GM19238 (cell line): ENCODE measurements around the gene MPIG6B.
A peak's percentile ranks its signal among the peaks of the same experiment; 100 is the strongest.

Experiments
- DNase-seq: peaks from one replicate; pipeline ENCODE4 v3.0.0; 2011; ENCODE audit warnings: low spot score; ENCODE audit not compliant: insufficient read length

Gene MPIG6B, protein sequence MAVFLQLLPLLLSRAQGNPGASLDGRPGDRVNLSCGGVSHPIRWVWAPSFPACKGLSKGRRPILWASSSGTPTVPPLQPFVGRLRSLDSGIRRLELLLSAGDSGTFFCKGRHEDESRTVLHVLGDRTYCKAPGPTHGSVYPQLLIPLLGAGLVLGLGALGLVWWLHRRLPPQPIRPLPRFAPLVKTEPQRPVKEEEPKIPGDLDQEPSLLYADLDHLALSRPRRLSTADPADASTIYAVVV

DNA sequence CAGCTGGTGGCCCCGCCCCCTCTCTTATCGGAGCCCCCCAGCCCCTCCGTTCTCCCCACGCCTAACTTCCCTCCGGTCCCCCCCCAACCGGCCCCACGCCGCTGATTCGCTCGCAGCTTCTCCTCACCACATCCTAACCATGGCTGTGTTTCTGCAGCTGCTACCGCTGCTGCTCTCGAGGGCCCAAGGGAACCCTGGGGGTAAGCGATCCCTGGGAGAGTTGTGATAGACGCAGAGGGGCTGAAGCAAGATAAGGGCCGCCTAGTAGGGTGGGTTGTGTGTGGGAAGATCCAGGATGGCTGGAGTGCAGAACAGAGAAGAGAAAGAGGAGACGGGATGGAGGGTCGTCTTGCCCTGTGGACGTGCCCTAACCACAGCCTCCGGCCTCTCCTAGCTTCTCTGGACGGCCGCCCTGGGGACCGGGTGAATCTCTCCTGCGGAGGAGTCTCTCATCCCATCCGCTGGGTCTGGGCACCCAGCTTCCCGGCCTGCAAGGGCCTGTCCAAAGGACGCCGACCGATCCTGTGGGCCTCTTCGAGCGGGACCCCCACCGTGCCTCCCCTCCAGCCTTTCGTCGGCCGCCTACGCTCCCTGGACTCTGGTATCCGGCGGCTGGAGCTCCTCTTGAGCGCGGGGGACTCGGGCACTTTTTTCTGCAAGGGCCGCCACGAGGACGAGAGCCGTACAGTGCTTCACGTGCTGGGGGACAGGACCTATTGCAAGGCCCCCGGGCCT, at the start of gene MPIG6B:
Gene MPIG6B (plus strand): TSS at position 129 of the 735 bp plus-strand sequence. CDS start 11 bp downstream, at position 140.
- no peak for DNase-seq

DNA sequence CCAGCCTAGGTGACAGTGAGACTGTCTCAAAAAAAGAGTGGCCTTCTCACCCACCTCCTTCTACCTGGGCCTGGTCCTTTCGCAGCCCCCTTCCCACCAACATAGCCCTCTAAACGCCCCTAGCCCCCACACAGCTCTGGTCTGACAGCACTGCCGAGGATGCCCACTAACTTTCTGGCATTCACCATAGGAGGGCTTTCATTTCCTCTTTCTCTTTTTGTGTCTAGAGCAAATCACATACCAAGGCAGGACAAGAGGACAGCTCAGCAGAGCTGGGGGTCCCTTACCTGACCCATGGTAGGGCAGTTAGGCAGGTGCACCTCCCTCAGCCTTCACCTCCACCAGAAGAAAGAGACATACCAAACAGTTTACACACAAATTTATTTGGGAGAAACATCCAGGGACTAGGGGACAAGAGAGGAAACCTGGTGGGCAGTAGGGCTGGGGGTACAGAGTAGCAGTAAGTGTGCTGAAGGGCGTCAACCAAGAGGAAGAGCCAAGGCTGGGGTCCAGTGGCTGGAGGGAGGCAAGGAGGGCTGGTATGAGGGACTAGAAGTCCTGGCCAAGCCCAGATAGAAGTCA, 46.8 kb upstream of the MPIG6B start:
- no peak for DNase-seq

DNA sequence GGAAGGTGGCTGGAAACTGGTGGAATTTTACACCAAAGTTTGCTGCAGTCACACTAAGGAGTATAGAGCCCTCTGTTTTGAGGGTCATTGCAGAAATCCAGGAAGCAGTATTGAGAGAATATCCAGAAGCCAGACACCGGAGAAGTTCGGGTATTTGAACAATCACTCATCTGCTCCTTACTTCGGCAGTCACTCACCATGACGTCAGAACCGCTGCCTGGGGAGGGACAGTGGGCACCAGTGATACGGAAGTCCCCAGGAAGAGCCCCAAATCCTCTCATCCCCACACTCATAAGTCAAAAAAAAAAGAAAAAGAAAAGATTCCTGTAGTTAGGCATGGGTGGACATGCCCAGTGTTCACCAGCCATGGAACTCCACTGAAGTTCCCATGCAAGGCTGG, 46.3 kb upstream of the MPIG6B start:
- no peak for DNase-seq

DNA sequence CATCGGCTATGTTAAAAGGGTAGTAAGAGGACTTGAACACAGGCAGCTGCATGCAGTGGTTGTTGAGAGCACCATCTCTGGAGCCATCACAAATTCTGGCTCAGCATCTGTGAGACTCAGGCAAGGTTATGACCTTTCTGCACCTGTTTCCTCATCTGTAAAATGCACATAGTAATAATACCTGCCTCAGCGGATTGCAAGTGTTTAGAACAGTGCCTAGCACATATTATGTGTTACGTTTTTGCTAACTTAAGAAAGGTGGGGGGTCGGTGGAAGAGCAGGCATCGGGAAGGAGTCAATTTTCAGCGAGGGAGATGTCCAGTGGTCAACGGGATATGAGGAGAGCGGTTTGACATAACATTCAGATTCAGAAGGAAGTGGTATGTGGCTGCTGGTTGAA, 45.2 kb upstream of the MPIG6B start:
- DNase-seq = no peak

DNA sequence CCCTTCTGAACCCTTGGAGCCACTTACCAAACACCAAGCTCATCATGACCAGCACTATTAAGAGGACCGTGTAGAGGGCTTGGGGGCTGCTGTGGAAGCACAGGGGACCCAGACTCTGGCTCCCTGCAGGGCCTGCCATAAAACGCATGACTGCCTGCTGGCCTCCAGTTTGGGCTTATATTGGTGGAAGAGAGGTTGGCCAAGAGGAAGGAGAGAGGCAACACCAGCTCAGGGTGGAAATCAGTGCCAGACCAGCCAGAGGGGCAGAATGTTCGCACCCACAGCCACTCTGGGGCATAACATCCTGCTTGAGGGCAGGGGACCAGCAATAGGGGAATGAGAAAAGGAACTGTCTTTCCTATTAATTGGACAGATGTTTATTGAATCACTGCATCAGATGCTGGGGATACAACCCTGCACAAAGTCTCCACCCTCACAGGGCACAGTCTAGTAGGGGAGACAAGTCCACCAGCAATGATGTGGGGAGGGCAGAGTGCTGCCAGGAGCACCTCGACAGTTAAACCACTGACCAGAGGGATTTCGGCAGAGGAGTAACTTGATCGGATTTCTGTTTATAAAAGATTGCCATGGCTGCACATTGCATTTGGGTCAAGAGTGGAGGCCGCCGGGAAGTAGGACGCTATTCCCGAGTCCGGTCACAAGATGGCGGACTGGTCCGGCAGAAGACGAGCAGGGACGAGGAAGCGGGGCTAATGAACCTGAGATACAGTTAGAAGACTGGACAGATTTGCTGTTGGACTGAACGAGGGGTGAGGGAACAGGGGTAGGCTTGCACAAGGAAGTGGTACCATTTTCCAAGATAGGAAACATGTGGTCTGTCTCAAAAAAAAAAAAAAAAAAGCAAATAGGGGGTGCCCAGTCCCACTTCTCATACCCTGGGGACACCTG, 42.7 kb upstream of the MPIG6B start, which contains the start of gene LY6G5C:
Gene LY6G5C (minus strand): TSS at position 842 of the 909 bp plus-strand sequence. CDS start 694 bp downstream, at position 148.
- DNase-seq = peak; percentile 62

DNA sequence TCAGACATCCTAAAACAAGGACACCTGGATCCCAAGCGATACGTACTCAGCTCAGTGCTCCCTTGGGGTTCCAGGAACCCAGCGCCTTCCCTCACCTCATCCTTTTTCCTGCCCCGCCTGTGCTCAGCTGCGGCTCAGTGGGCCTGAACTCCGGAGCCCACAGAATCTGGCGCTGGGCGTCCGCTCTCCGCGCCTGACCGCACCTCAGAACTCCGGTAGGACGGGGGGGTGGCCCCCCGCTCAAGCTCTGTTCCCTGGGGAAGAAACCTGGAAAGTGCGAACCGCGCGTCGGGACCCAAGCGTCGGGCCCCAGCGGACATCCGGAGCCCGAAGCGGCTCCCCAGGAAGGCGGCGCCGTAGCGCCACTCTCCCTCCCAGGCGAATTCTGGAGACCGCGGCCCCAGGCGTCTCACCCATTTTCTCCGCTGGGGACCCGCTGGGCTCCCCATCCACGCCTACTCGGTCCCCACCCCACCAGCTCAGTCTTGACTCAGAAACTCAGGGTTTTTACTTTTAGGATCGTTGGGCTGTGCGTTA, 42.0 kb upstream of the MPIG6B start:
- DNase-seq = peak; percentile 68

DNA sequence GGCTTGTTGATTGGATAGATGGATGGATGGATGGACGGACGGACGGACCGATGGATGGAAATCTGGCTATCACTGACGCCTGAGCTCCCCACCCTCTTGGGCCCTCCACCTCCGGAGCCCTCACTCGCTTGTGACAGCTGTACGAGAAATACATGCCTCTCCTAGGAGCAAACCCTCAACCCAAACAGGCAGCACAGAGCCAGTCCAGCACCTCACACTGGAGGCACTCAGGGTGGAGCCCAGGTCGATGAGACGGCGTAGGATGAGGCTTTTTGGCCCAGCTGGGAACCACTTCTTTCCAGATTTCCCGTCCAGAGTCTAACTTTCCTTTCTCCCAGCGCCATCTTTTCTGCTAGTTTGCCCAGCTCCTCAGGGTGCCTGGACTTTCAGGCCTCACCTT, 39.6 kb upstream of the MPIG6B start:
- DNase-seq = no peak

DNA sequence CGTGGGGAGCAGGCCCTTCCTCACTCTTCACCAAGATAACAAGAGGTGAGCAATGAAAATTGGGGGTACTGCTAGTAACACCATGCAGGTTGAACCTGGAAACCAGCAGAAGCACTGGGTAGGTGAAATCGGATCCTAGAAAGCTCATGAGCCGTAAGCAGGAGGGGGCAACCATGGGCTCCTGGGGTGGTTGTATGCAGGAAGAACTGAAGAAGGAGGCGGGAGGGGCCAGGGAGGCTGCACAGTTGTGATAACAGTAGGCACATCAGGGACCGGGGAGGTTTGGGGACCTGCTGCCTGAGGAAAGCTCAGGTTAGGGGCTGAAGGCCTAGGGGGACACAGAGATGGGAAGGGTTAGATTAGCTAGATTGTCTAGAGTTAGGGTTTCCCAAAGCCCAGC, 36.7 kb upstream of the MPIG6B start:
- DNase-seq = no peak

DNA sequence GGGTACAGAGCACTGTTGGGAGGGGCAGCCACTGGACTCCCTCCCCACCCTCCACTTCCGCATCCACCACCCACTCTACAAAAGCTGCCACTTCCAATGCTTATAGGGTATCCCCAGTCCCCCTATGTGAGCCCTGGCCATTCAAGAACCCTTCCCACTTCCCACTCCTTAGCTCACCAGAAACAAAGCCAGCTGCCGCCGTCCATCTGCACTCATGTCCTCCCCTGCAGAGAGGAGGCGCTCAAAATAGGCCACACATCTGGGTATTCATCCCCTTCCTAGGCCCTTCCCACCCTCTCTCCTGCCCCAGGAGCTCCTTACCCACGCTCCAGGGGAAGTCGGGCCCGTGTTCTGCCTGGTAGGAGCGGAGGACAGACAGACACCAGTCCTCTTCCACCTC, 35.9 kb upstream of the MPIG6B start:
- no peak for DNase-seq

DNA sequence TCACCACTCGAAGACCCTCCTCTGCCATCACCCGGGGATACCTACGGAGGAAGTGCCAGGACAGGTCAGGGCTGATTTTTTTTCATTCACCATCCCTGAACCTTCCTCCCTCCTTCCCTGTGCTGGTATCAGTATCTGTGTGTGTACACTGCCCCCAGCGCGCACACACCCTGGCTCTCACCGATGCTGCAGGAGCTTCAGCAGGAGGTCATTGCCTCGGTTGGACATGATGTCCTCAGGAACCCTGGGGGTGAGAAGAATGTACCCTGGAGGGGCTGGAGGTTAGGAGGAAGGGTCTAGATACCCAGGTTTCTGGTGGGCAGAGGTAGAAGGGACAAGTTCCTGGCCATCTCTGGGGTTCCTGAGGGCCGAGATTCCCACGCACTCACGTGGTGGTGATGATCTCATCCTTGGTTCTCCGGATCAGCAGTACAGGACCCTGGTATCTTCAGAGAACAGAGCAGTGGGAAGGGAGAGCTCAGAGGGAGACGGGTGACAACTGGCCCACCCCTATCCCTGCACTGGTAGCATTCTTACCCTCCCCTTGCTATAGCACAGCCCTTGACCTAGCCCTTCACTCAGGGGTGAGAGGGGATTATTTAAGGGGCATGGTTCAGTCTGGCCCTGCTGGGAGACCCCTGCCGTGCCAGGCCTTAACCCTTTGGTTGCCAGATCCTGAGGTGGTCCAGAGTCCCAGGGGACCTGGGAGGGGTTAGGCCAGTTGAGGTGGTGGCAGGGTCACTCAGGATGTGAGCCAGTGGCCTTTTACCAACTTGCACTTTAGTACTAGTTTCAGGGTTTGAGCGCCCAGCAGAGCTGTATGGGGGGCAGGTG, 35.1 kb upstream of the MPIG6B start:
- no peak for DNase-seq

DNA sequence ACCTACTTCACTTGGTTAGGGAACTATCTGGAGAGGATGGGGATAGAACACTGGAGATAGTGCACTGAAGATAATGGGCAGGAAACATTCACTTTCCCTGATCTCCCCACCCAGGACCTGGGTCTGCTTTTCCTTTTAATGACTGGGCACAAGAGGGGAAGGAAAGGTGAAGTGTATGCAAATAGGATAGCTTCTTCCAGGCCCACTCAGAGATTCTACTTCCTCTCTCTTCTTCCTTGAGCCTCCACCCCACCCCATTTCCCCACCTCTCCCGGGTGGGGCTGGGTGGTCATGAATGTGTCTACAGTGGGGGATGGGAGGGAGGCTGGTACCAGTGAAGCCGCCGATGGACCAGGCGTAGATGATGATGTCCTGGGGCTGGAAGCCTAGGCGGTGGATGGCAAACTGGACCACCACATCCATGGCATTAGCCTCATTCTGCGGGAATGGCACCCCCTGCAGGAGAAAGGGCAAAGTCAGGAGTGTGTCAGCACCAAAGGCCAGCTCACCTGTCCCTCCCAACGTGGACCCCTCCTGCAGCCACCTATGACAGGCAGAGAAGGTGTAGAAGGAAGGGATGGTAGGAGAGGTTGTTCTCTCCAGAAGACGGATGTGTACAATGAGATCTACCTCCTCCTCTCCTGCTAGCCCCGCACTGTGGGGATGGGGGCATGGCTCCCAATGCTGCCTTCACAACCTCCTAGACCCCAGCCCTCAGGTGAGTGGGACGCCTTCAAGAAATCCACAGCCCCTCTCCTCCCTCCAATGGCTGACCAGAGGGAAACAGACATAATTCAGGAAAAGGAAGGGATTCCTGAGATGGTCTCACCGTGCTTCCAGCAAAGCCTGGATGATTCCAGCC, 33.7 kb upstream of the MPIG6B start:
- DNase-seq = no peak

DNA sequence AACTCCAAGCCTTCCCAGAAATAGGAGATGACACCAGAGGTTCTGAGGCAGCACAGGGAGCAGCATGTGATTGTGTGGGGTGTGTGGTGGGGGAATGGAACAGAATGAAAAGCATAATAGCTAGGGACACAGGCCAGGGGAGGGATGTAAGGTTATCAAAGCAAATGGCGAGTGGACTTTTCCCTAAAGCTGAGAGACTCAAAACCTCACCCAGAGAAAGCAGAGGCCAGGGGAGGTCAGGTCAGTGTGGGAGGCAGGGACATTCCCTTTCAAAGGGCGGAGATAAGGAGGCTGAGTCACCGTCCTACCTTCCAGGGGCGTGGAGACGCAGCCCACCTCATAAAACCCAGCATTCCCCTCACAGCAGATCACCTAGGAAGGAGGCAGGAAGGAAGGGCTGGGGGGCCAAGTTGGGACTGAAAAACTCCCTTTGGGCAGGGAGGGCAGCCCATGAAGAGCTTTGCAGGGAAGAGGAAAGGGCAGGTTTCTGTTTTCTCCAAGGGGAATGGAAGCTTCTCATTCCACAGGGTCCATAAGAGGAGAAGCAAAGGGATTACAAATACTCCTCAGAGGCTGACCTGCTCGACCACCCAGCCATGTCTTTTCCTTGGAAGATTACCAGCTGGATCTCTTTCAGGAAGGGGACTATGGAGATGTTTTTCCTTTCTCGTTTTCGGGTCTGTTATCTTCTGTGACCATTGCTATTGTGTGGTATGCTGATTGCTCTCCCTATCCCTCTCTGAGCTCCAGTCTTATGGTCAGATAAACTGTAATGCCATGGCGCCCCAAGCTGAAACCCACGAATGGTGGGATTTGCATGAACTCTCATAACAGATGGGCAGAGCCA, 32.7 kb upstream of the MPIG6B start:
- DNase-seq = no peak

DNA sequence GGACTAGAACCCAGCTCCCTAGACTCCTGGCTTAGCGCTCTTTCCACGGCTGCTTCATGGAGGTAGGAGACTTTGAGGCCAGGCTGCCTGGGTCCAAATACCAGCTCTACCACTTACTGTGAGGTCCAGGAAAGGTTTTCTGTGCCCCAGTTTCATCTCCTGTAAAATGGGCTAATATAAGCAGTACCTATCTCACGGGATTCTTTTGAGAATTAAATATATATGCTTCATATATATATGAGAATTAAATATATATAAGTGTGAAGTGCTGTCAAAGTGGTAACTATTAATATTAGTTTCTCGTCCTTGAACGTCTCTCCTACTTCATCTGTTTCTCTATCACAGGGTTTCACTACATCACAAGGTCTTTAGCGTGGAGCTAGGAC, 32.1 kb upstream of the MPIG6B start:
- DNase-seq = no peak

DNA sequence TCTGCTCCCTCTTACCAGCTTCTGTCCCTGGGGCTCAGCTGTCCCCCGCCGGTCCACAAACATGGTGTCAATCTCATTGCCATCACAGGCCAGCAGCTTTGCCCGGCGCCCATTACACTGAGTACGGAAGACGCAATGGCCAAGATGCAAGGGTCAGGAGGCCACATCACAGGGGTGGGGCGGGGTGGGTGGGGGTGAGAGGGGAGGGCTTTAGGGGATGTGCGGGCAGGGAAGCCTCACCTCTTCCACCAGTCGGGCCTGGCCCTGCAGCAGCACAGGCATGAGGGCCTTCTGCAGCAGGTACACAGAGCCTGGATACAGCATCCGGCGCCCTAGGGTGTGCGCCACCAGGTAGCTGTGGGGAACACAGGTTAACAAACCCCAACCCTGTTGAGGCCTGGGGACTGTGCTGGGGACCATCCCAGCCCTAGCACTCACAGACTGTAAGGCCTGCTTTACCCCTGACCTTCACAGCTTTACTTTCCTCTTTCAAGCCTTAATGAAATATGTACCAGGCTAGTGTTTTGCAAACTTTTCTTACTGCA, 31.5 kb upstream of the MPIG6B start:
- DNase-seq = no peak

DNA sequence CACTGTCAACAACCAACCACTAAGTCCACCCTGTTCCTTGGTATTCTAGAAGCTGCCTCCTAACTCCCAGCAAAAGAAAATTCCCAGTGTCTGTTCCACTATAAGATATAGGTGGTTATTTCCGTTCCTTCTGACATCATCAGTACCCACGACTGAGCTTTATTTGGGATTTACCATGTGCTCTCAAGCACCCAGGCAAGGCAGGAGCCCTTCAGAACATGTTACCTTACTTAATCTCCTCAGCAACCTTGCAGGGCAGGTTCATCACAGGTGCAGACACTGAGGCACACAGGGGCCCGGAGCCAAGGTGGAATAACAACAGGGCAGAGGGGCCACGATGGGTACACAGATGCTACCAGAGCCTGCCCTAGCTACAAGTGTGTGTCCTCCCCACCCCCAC, 30.8 kb upstream of the MPIG6B start:
- DNase-seq = no peak

DNA sequence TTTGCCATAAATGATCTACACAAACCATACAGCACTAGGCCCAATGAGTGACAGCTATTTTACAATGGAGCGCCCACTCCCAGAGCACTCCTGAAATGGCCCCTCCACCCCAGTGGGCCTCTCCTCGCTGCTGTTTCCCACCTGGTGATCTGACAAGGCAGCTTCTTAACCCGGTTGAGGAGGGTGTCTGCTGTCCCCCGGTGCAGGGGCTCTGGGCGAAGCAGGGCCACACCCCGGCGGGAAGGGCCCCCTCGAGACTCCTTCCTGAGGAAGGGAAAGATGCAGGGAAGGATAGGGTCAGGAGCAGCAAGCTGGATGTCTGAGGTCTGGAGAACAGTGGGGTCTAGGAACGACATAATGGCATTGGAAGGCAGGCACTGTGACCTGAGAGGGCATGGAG, 30.3 kb upstream of the MPIG6B start:
- no peak for DNase-seq

DNA sequence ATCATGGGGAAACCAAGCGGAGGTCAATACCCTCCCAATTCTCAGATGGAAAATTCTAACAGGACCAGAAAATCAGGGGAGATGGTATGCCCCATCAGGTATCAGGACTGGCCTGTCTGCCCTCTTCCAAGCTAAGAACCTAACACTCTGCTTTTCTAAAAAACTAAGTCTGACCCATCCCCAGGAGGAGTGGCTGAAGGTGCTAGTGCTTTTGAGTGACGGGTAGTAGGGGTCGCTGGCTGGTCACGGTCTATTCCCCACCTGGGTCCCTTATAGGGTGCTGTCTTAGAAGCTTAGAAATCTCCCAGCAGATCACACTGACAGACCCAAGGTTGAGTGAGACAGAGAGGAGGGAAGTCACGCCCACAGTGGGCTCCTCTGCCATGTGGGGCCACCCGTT, 29.6 kb upstream of the MPIG6B start:
- DNase-seq = no peak

DNA sequence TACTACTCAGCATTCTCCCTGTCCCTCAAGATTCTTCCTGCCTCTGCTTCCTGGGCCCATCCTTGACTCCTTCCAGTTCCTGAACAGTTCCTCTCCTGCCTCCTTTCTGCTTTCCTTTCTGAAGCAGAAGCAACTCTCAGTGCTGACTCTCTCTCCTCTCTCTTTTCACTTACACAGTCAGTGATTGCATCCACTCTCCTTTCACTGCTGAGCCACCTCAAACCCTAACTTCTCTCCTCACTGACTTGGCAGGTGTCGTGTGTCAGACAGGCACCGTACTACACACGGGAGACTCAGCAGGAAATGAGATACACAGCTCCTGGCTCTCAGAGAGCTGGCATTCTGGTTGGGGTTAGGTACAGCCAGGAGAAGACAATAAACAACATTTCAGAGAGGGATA, 25.6 kb upstream of the MPIG6B start:
- no peak for DNase-seq
